Fibroblast of mammary gland (primary cell): ENCODE results near the gene NCOA1.
"Not testable (repeated sequence)": the region's sequence is repeated elsewhere in the genome, so short reads cannot be mapped to it uniquely, and the experiment has no call there.

Experiments
- DNase-seq: peaks from one replicate; pipeline ENCODE4 v3.0.0-alpha.2; 2010; ENCODE audit warnings: low read depth
- H3K4me3 ChIP-seq: 2 replicates; pipeline ENCODE4 v1.5.1; 2011; ENCODE audit warnings: low read depth, mild to moderate bottlenecking, low read length, moderate library complexity; ENCODE audit not compliant: control insufficient read depth
- CTCF ChIP-seq: conservative IDR thresholded peaks from 2 replicates; pipeline ENCODE4 v1.5.1; 2011; ENCODE audit warnings: low read depth, low read length, inconsistent platforms; ENCODE audit not compliant: control insufficient read depth, insufficient read depth

Gene NCOA1

GRCh38 chr2:24579053-24579803 lies 88.2 kb downstream of the NCOA1 start:
- no peak for DNase-seq
- no peak overlapping the region for H3K4me3 ChIP-seq
- TF ChIP-seq CTCF = no peak

GRCh38 chr2:24580561-24580960 lies 89.5 kb downstream of the NCOA1 start:
- no peak for TF ChIP-seq CTCF
- DNase-seq = no peak
- no peak overlapping the region for H3K4me3 ChIP-seq

GRCh38 chr2:24581971-24582370 lies 90.9 kb downstream of the NCOA1 start:
- not testable (repeated sequence) for DNase-seq, H3K4me3 ChIP-seq

GRCh38 chr2:24586955-24587354 lies 95.9 kb downstream of the NCOA1 start:
- DNase-seq = no peak
- no peak overlapping the region for H3K4me3 ChIP-seq
- no peak for TF ChIP-seq CTCF

GRCh38 chr2:24588294-24588693 lies 97.2 kb downstream of the NCOA1 start:
- no peak overlapping the region for H3K4me3 ChIP-seq
- no peak for TF ChIP-seq CTCF
- no peak for DNase-seq

- no peak for DNase-seq
- TF ChIP-seq CTCF = no peak
- H3K4me3 ChIP-seq = no peak overlapping the region
These were observed 101.5 kb downstream of the NCOA1 start for GRCh38 chr2:24592441-24593100.

- TF ChIP-seq CTCF = no peak
- no peak overlapping the region for H3K4me3 ChIP-seq
- DNase-seq = no peak
These were observed 103.2 kb downstream of the NCOA1 start for GRCh38 chr2:24594283-24594682.
